HG03457 (cell line): ENCODE results near the gene CT47B1.
"Not testable (repeated sequence)": the region's sequence is repeated elsewhere in the genome, so short reads cannot be mapped to it uniquely, and the experiment has no call there.

ENCODE experiments used
- ATAC-seq: cut with Tn5 transposase; IDR thresholded peaks from one replicate; pipeline ENCODE4 v1.9.1; 2021; ENCODE audit warnings: moderate number of reproducible peaks; ENCODE audit not compliant: unreplicated experiment

CT47B1 gene

GRCh38 chrX:120875766-120876165 lies at the start of gene CT47B1:
TSS of gene CT47B1 (minus strand) at chrX:120875866. CDS start at chrX:120875670, 196 bp downstream.
- not testable (repeated sequence) for ATAC-seq

- ATAC-seq: no peak
Observed at GRCh38 chrX:120874678-120875557, 748 bp downstream of the CT47B1 start.

GRCh38 chrX:120857240-120857639 lies 18.4 kb downstream of the CT47B1 start:
- no peak for ATAC-seq

GRCh38 chrX:120840827-120841226 lies 34.8 kb downstream of the CT47B1 start:
- ATAC-seq: no peak

GRCh38 chrX:120839491-120839890 lies 36.2 kb downstream of the CT47B1 start:
- no peak for ATAC-seq

- ATAC-seq: not testable (repeated sequence)
Observed at GRCh38 chrX:120827213-120827612, 48.5 kb downstream of the CT47B1 start.

GRCh38 chrX:120825146-120825545 lies 50.5 kb downstream of the CT47B1 start:
- ATAC-seq: no peak

- ATAC-seq: no peak
Observed at GRCh38 chrX:120824021-120824420, 51.6 kb downstream of the CT47B1 start.

GRCh38 chrX:120823556-120823955 lies 52.1 kb downstream of the CT47B1 start:
- ATAC-seq: no peak
